ENCODE measurements around the gene CDK17. TPM values are rescaled to one million over a fixed set of nuclear protein-coding genes. Genes with fewer than 3 reads are reported as not detected.

Gene CDK17
- polyA plus RNA-seq, 1 of the 3 experiments (the other 2 are of a cell fraction): 11.7 TPM

DNA sequence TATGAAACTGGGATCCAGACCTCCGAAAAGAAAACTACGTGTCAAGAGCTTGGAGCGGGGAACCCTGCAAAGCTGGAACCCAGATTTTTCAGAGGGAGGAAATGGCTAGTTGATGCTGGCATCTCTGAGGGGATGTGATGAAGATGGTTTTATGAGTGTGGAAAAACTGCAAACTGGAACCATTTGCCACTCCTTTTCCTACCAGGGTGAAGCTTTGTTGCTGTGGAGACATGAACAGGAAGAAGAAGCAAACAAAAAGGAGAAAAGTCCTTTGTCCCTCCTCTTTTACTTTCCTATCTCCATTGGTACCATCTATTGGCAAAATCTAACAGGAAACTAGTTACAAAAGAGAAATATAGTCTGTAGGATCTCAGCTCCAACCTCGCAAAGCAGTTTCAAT, 39.2 kb downstream of the CDK17 start:
- H3K27ac ChIP-seq (ENCODE audit: low read depth in 2 of 2, low read length in 1 of 2): no peak overlapping the region
- CTCF ChIA-PET: interaction anchor here (0.9 kb wide), 1 partner anchor 9 kb away, joined by 3 read pairs; no protein-coding TSS in a partner anchor
- H3K4me3 ChIP-seq (ENCODE audit: low read depth in 2 of 2, low read length in 1 of 2): no peak overlapping the region
- no peak for DNase-seq
- H3K79me2 ChIP-seq (ENCODE audit: insufficient read depth): peaks cover 100% of the 10 kb centered on the region
- H3K36me3 ChIP-seq (replicated peaks in 1 of 2; ENCODE audit: control insufficient read depth in 1 of 2, insufficient read depth in 2 of 2, low read length in 1 of 2): peaks cover 0 to 10% of the 10 kb centered on the region in 2 experiments
- TF ChIP-seq EZH2phosphoT487 (IDR thresholded peaks at IDR 0.05; ENCODE audit: borderline replicate concordance, low read depth): no peak
- TF ChIP-seq JUND (IDR thresholded peaks at IDR 0.05): no peak
- TF ChIP-seq IRF3 (IDR thresholded peaks at IDR 0.05; ENCODE audit: low read depth, low read length): no peak
- TF ChIP-seq YY1 (IDR thresholded peaks at IDR 0.05; ENCODE audit: low read depth): no peak
- no peak for TF ChIP-seq MXI1 (IDR thresholded peaks at IDR 0.05; ENCODE audit: low read depth, low read length)
- TF ChIP-seq TCF12 (IDR thresholded peaks at IDR 0.05): no peak
- no peak for TF ChIP-seq FOXM1 (IDR thresholded peaks at IDR 0.05; ENCODE audit: low read depth)
- no peak for TF ChIP-seq USF1 (IDR thresholded peaks at IDR 0.05; ENCODE audit: borderline replicate concordance, low read depth)
- 94% methylated on average over 4 of the region's 4 CpGs for WGBS (ENCODE audit: low lambda C conversion rate)
- H3K4me2 ChIP-seq: no peak overlapping the region
- H3K27me3 ChIP-seq (ENCODE audit: insufficient read depth): no peaks in the 10 kb centered on the region
- POLR2A ChIA-PET: no interaction called here
- H3K9me2 ChIP-seq: no peaks in the 10 kb centered on the region
- peaks cover 84% of the 10 kb centered on the region for H4K20me1 ChIP-seq (ENCODE audit: insufficient read depth)
- no peak overlapping the region for H3K9ac ChIP-seq
- H2AFZ ChIP-seq (ENCODE audit: low read depth): no peak overlapping the region
- peaks cover 2 to 19% of the 10 kb centered on the region in 2 experiments; a peak in 2 of 4 replicates for H3K4me1 ChIP-seq (ENCODE audit: control insufficient read depth in 1 of 2, insufficient read depth in 2 of 2, low read depth in 1 of 2, low read length in 1 of 2)
- H3K9me3 ChIP-seq: no peaks in the 10 kb centered on the region
- peaks cover 16% of the 10 kb centered on the region for H3F3A ChIP-seq (replicated peaks; ENCODE audit: insufficient read depth)

- no peak for DNase-seq
- ChIA-PET POLR2A (no interaction called here), CTCF (interaction anchor here (0.9 kb wide), 1 partner anchor 10 kb away, joined by 3 read pairs; no protein-coding TSS in a partner anchor)
- H3K9me2 ChIP-seq: no peaks in the 10 kb centered on the region
- H3K9me3 ChIP-seq: no peaks in the 10 kb centered on the region
- H3K27me3 ChIP-seq (ENCODE audit: insufficient read depth): no peaks in the 10 kb centered on the region
- H3K4me3 ChIP-seq (ENCODE audit: low read depth in 2 of 2, low read length in 1 of 2): no peak overlapping the region
- peaks cover 100% of the 10 kb centered on the region for H3K79me2 ChIP-seq (ENCODE audit: insufficient read depth)
- H3K9ac ChIP-seq: no peak overlapping the region
- H4K20me1 ChIP-seq (ENCODE audit: insufficient read depth): peaks cover 84% of the 10 kb centered on the region
- H3K4me2 ChIP-seq: no peak overlapping the region
- peaks cover 16% of the 10 kb centered on the region for H3F3A ChIP-seq (replicated peaks; ENCODE audit: insufficient read depth)
- peaks cover 0 to 10% of the 10 kb centered on the region in 2 experiments for H3K36me3 ChIP-seq (replicated peaks in 1 of 2; ENCODE audit: control insufficient read depth in 1 of 2, insufficient read depth in 2 of 2, low read length in 1 of 2)
- TF ChIP-seq RXRA (IDR thresholded peaks at IDR 0.05; ENCODE audit: borderline replicate concordance, low read depth) (no peak), EZH2phosphoT487 (IDR thresholded peaks at IDR 0.05; ENCODE audit: borderline replicate concordance, low read depth) (no peak), NFIC (IDR thresholded peaks at IDR 0.05; ENCODE audit: borderline replicate concordance) (no peak), SIN3A (IDR thresholded peaks at IDR 0.05; ENCODE audit: borderline replicate concordance, low read depth, low read length) (no peak), MXI1 (IDR thresholded peaks at IDR 0.05; ENCODE audit: low read depth, low read length) (no peak), FOSL2 (IDR thresholded peaks at IDR 0.05; ENCODE audit: borderline replicate concordance, low read depth) (no peak), SMC3 (IDR thresholded peaks at IDR 0.05; ENCODE audit: low read depth, low read length) (no peak), CHD2 (IDR thresholded peaks at IDR 0.05; ENCODE audit: low read length, partially characterized antibody) (no peak), JUND (IDR thresholded peaks at IDR 0.05) (no peak), TAF1 (IDR thresholded peaks at IDR 0.05; ENCODE audit: borderline replicate concordance, low read depth, low read length) (no peak)
- TF ChIP-seq, protein P1, sequence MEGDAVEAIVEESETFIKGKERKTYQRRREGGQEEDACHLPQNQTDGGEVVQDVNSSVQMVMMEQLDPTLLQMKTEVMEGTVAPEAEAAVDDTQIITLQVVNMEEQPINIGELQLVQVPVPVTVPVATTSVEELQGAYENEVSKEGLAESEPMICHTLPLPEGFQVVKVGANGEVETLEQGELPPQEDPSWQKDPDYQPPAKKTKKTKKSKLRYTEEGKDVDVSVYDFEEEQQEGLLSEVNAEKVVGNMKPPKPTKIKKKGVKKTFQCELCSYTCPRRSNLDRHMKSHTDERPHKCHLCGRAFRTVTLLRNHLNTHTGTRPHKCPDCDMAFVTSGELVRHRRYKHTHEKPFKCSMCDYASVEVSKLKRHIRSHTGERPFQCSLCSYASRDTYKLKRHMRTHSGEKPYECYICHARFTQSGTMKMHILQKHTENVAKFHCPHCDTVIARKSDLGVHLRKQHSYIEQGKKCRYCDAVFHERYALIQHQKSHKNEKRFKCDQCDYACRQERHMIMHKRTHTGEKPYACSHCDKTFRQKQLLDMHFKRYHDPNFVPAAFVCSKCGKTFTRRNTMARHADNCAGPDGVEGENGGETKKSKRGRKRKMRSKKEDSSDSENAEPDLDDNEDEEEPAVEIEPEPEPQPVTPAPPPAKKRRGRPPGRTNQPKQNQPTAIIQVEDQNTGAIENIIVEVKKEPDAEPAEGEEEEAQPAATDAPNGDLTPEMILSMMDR (IDR thresholded peaks at IDR 0.05): no peak
- TF ChIP-seq, protein P2, sequence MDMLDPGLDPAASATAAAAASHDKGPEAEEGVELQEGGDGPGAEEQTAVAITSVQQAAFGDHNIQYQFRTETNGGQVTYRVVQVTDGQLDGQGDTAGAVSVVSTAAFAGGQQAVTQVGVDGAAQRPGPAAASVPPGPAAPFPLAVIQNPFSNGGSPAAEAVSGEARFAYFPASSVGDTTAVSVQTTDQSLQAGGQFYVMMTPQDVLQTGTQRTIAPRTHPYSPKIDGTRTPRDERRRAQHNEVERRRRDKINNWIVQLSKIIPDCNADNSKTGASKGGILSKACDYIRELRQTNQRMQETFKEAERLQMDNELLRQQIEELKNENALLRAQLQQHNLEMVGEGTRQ (IDR thresholded peaks at IDR 0.05; ENCODE audit: borderline replicate concordance, low read depth, low read length): no peak
- TF ChIP-seq, protein P3, sequence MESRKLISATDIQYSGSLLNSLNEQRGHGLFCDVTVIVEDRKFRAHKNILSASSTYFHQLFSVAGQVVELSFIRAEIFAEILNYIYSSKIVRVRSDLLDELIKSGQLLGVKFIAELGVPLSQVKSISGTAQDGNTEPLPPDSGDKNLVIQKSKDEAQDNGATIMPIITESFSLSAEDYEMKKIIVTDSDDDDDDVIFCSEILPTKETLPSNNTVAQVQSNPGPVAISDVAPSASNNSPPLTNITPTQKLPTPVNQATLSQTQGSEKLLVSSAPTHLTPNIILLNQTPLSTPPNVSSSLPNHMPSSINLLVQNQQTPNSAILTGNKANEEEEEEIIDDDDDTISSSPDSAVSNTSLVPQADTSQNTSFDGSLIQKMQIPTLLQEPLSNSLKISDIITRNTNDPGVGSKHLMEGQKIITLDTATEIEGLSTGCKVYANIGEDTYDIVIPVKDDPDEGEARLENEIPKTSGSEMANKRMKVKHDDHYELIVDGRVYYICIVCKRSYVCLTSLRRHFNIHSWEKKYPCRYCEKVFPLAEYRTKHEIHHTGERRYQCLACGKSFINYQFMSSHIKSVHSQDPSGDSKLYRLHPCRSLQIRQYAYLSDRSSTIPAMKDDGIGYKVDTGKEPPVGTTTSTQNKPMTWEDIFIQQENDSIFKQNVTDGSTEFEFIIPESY (IDR thresholded peaks at IDR 0.05; ENCODE audit: borderline replicate concordance, low read depth): no peak
- peaks cover under 1 to 16% of the 10 kb centered on the region in 2 experiments; a peak in 2 of 4 replicates for H3K4me1 ChIP-seq (ENCODE audit: control insufficient read depth in 1 of 2, insufficient read depth in 2 of 2, low read depth in 1 of 2, low read length in 1 of 2)
- 94% methylated on average over 1 of the region's 1 CpG for WGBS (ENCODE audit: low lambda C conversion rate)
- no peak overlapping the region for H2AFZ ChIP-seq (ENCODE audit: low read depth)
- H3K27ac ChIP-seq (ENCODE audit: low read depth in 2 of 2, low read length in 1 of 2): no peak overlapping the region
Observed at GRCh38 chr12:96360550-96360949, 39.7 kb downstream of the CDK17 start.
